ENCODE data around the gene VTI1A. TPM values are rescaled to one million over a fixed set of nuclear protein-coding genes. Genes with fewer than 3 reads are reported as not detected.

VTI1A gene
- total and polyA plus RNA-seq, 2 of the 8 experiments (the other 6 are each of a cell fraction or from before 2014, with no cell fraction given) = 6.0 to 20.0 TPM

DNA sequence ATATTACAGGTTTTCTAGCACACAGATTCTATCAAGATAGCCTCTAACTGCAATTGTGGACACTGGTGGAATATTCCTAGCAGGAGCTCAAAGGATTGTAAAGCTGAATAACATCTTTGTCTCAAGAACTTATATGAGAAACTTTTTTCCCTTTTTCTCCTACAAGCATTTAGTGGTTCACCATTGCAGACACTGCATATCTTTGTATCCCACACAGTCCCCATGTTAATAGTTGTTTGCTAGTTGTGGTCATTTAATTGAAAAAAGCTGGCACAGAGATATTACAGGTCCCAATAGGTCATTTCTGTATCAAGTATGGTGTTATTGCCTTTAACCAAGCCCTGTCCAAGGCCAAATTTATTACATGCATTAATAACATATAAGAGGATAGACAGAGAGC lies 276.9 kb downstream of the VTI1A start (continued):
- TF ChIP-seq, protein P1, sequence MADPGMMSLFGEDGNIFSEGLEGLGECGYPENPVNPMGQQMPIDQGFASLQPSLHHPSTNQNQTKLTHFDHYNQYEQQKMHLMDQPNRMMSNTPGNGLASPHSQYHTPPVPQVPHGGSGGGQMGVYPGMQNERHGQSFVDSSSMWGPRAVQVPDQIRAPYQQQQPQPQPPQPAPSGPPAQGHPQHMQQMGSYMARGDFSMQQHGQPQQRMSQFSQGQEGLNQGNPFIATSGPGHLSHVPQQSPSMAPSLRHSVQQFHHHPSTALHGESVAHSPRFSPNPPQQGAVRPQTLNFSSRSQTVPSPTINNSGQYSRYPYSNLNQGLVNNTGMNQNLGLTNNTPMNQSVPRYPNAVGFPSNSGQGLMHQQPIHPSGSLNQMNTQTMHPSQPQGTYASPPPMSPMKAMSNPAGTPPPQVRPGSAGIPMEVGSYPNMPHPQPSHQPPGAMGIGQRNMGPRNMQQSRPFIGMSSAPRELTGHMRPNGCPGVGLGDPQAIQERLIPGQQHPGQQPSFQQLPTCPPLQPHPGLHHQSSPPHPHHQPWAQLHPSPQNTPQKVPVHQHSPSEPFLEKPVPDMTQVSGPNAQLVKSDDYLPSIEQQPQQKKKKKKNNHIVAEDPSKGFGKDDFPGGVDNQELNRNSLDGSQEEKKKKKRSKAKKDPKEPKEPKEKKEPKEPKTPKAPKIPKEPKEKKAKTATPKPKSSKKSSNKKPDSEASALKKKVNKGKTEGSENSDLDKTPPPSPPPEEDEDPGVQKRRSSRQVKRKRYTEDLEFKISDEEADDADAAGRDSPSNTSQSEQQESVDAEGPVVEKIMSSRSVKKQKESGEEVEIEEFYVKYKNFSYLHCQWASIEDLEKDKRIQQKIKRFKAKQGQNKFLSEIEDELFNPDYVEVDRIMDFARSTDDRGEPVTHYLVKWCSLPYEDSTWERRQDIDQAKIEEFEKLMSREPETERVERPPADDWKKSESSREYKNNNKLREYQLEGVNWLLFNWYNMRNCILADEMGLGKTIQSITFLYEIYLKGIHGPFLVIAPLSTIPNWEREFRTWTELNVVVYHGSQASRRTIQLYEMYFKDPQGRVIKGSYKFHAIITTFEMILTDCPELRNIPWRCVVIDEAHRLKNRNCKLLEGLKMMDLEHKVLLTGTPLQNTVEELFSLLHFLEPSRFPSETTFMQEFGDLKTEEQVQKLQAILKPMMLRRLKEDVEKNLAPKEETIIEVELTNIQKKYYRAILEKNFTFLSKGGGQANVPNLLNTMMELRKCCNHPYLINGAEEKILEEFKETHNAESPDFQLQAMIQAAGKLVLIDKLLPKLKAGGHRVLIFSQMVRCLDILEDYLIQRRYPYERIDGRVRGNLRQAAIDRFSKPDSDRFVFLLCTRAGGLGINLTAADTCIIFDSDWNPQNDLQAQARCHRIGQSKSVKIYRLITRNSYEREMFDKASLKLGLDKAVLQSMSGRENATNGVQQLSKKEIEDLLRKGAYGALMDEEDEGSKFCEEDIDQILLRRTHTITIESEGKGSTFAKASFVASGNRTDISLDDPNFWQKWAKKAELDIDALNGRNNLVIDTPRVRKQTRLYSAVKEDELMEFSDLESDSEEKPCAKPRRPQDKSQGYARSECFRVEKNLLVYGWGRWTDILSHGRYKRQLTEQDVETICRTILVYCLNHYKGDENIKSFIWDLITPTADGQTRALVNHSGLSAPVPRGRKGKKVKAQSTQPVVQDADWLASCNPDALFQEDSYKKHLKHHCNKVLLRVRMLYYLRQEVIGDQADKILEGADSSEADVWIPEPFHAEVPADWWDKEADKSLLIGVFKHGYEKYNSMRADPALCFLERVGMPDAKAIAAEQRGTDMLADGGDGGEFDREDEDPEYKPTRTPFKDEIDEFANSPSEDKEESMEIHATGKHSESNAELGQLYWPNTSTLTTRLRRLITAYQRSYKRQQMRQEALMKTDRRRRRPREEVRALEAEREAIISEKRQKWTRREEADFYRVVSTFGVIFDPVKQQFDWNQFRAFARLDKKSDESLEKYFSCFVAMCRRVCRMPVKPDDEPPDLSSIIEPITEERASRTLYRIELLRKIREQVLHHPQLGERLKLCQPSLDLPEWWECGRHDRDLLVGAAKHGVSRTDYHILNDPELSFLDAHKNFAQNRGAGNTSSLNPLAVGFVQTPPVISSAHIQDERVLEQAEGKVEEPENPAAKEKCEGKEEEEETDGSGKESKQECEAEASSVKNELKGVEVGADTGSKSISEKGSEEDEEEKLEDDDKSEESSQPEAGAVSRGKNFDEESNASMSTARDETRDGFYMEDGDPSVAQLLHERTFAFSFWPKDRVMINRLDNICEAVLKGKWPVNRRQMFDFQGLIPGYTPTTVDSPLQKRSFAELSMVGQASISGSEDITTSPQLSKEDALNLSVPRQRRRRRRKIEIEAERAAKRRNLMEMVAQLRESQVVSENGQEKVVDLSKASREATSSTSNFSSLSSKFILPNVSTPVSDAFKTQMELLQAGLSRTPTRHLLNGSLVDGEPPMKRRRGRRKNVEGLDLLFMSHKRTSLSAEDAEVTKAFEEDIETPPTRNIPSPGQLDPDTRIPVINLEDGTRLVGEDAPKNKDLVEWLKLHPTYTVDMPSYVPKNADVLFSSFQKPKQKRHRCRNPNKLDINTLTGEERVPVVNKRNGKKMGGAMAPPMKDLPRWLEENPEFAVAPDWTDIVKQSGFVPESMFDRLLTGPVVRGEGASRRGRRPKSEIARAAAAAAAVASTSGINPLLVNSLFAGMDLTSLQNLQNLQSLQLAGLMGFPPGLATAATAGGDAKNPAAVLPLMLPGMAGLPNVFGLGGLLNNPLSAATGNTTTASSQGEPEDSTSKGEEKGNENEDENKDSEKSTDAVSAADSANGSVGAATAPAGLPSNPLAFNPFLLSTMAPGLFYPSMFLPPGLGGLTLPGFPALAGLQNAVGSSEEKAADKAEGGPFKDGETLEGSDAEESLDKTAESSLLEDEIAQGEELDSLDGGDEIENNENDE (IDR thresholded peaks at IDR 0.05; ENCODE audit: insufficient replicate concordance, low read length) = no peak
- TF ChIP-seq, protein P2, sequence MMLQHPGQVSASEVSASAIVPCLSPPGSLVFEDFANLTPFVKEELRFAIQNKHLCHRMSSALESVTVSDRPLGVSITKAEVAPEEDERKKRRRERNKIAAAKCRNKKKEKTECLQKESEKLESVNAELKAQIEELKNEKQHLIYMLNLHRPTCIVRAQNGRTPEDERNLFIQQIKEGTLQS (IDR thresholded peaks at IDR 0.05; ENCODE audit: insufficient read depth, low read depth, low read length) = no peak
- TF ChIP-seq HDAC2 (IDR thresholded peaks at IDR 0.05; ENCODE audit: borderline replicate concordance in 1 of 2, low read depth in 2 of 2, low read length in 2 of 2) (no peak), ZNF274 (IDR thresholded peaks at IDR 0.05; ENCODE audit: borderline replicate concordance, extremely low read depth, low read length) (no peak), BACH1 (IDR thresholded peaks at IDR 0.05; ENCODE audit: low read length) (no peak), CEBPB (IDR thresholded peaks at IDR 0.05; ENCODE audit: low read depth, low read length) (no peak)
- TF ChIP-seq, protein P3, sequence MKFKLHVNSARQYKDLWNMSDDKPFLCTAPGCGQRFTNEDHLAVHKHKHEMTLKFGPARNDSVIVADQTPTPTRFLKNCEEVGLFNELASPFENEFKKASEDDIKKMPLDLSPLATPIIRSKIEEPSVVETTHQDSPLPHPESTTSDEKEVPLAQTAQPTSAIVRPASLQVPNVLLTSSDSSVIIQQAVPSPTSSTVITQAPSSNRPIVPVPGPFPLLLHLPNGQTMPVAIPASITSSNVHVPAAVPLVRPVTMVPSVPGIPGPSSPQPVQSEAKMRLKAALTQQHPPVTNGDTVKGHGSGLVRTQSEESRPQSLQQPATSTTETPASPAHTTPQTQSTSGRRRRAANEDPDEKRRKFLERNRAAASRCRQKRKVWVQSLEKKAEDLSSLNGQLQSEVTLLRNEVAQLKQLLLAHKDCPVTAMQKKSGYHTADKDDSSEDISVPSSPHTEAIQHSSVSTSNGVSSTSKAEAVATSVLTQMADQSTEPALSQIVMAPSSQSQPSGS (IDR thresholded peaks at IDR 0.05; ENCODE audit: low read length) = no peak
- TF ChIP-seq, protein P4, sequence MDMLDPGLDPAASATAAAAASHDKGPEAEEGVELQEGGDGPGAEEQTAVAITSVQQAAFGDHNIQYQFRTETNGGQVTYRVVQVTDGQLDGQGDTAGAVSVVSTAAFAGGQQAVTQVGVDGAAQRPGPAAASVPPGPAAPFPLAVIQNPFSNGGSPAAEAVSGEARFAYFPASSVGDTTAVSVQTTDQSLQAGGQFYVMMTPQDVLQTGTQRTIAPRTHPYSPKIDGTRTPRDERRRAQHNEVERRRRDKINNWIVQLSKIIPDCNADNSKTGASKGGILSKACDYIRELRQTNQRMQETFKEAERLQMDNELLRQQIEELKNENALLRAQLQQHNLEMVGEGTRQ (IDR thresholded peaks at IDR 0.05; ENCODE audit: low read length) = no peak
